Keratinocyte (primary cell): ENCODE measurements around the gene CENPF. TPM values are rescaled to one million over a fixed set of nuclear protein-coding genes. Genes with fewer than 3 reads are reported as not detected.
A peak's percentile ranks its signal among the peaks of the same experiment; 100 is the strongest.

ENCODE experiments used
- DNase-seq: peaks from one replicate; pipeline ENCODE4 v3.0.0-alpha.2; 2011; ENCODE audit warnings: low read depth, missing footprints, low spot score
- FAIRE-seq: peaks from 2 replicates; lab custom pipeline; 2011; peaks lifted over from hg19 to GRCh38; lab: Jason Lieb, UNC
- H2AFZ ChIP-seq: 2 replicates; pipeline ENCODE4 v1.6.0; 2012; ENCODE audit warnings: low read length, control low read depth, inconsistent platforms; ENCODE audit not compliant: control insufficient read depth
- H3K27ac ChIP-seq: 2 replicates; pipeline ENCODE4 v1.5.1; 2011; ENCODE audit warnings: low read length; ENCODE audit not compliant: control insufficient read depth, insufficient read depth
- H3K27me3 ChIP-seq: 3 replicates; pipeline ENCODE4 v1.6.0; 2011; ENCODE audit warnings: low read length; ENCODE audit not compliant: control insufficient read depth, insufficient read depth; ENCODE audit errors: extremely low read depth
- H3K36me3 ChIP-seq, 2 experiments: 2 replicates in 1 of 2; 3 replicates in 1 of 2; pipeline ENCODE4 v1.5.1; 2011; ENCODE audit warnings: low read length in 2 of 2, mild to moderate bottlenecking in 1 of 2; ENCODE audit not compliant: control insufficient read depth in 2 of 2, insufficient read depth in 2 of 2; ENCODE audit errors: extremely low read depth in 1 of 2
- H3K4me1 ChIP-seq: 3 replicates; pipeline ENCODE4 v1.5.1; 2011; ENCODE audit warnings: low read length; ENCODE audit not compliant: control insufficient read depth, insufficient read depth; ENCODE audit errors: extremely low read depth
- H3K4me2 ChIP-seq: 3 replicates; pipeline ENCODE4 v1.6.0; 2011; ENCODE audit warnings: low read depth, low read length; ENCODE audit not compliant: control insufficient read depth, insufficient read depth; ENCODE audit errors: extremely low read depth
- H3K4me3 ChIP-seq, 3 experiments: fragments of 200-600 bp in 1 of 3; sonication (generic) in 1 of 3; 2 replicates in 2 of 3; 3 replicates in 1 of 3; pipeline ENCODE4 v1.5.1; 2011 to 2016; ENCODE audit warnings: low read length in 3 of 3, mild to moderate bottlenecking in 3 of 3, control low read depth in 2 of 3, inconsistent platforms in 1 of 3, low read depth in 1 of 3, mixed read lengths in 1 of 3, mixed run types in 1 of 3, moderate library complexity in 1 of 3; ENCODE audit not compliant: control insufficient read depth in 2 of 3, insufficient read depth in 2 of 3; ENCODE audit errors: extremely low read depth in 1 of 3
- H3K79me2 ChIP-seq: 2 replicates; pipeline ENCODE4 v1.6.0; 2012; ENCODE audit warnings: low read length; ENCODE audit not compliant: control insufficient read depth, insufficient read depth
- H3K9ac ChIP-seq: 3 replicates; pipeline ENCODE4 v1.6.0; 2011; ENCODE audit warnings: low read length; ENCODE audit not compliant: control insufficient read depth, insufficient read depth; ENCODE audit errors: extremely low read depth
- H3K9me1 ChIP-seq: 3 replicates; pipeline ENCODE4 v1.6.0; 2011; ENCODE audit warnings: low read length; ENCODE audit not compliant: control insufficient read depth, insufficient read depth; ENCODE audit errors: extremely low read depth
- H3K9me3 ChIP-seq: 2 replicates; pipeline ENCODE4 v1.5.1; 2012; ENCODE audit warnings: low read depth, low read length; ENCODE audit not compliant: control insufficient read depth
- H4K20me1 ChIP-seq: 3 replicates; pipeline ENCODE4 v1.6.0; 2011; ENCODE audit warnings: low read length; ENCODE audit not compliant: control insufficient read depth, insufficient read depth; ENCODE audit errors: extremely low read depth
- EZH2 ChIP-seq: IDR thresholded peaks from one replicate; pipeline ENCODE4 v1.6.1; 2012; ENCODE audit warnings: inconsistent platforms, mild to moderate bottlenecking, low read length, moderate library complexity
- dilution Hi-C: fragments of 300-500 bp; cut with MboI; formaldehyde crosslinking; loops from one replicate; pipeline ENCODE4 v1.7.0; 2020; ENCODE audit warnings: low sequenced_read_pairs; ENCODE audit not compliant: extremely low pct_ligation_motif_present
- polyA plus RNA-seq, 5 experiments: library from polyadenylated mRNA; depleted of rRNA in 3 of 5; stranded (reverse) in 3 of 5; stranded (forward) in 1 of 5; unstranded in 1 of 5; fragments of >200 nt; gene quantifications; 1 replicate in 1 of 5; 2 replicates in 3 of 5; 3 replicates in 1 of 5; pipeline versions ENCODE4 v1.2.1 to v1.2.3, GENCODE V29; 2011 to 2012; ENCODE audit warnings: missing spikeins in 2 of 5, low read depth in 1 of 5, low replicate concordance in 1 of 5
- TF ChIP-seq, protein P1 (sequence below), 3 experiments: IDR thresholded peaks in 1 of 3; conservative IDR thresholded peaks in 1 of 3; optimal IDR thresholded peaks in 1 of 3; 2 replicates in 2 of 3; 3 replicates in 1 of 3; pipeline versions ENCODE3 to v1.5.1; 2011; ENCODE audit warnings: low read length in 3 of 3, mild to moderate bottlenecking in 3 of 3, moderate library complexity in 2 of 3, control low read depth in 1 of 3, inconsistent platforms in 1 of 3; ENCODE audit not compliant: insufficient read depth in 2 of 3; ENCODE audit errors: extremely low read depth in 1 of 3

CENPF gene
- polyA plus RNA-seq, 1 donor (not counting 4 experiments of a cell fraction or from before 2014, with no cell fraction given), result 14.4 TPM

DNA sequence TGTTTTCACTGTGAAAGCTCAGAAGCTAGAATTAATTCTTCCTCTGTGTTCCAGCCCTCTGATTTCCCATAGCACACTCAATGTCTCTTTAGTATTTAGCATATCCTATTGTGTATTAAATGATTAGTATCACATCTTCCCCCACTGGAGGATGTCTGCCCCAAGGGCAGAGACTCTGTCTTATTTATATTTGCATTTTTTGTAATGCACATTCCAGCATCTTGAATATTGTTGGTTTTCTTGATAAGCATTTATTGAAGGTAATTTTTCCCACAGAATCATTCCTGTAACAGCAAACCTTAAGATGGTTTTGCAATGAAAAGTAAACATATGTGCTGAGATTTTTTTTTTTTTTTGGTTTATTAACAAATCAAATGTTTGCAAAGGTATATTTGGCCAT, 34.1 kb downstream of the CENPF start:
- no peak overlapping the region for H3K9ac ChIP-seq
- H3K9me3 ChIP-seq, result no peaks in the 10 kb centered on the region
- dilution Hi-C loops, result no loop called here
- no peaks in the 10 kb centered on the region for H3K9me1 ChIP-seq
- no peaks in the 10 kb centered on the region for H3K79me2 ChIP-seq
- H4K20me1 ChIP-seq, result no peaks in the 10 kb centered on the region
- no peak for DNase-seq
- no peak overlapping the region for H3K4me3 ChIP-seq
- H3K27ac ChIP-seq, result no peak overlapping the region
- H3K36me3 ChIP-seq, result peaks cover 0 to 25% of the 10 kb centered on the region in 2 experiments
- TF ChIP-seq, protein P1, sequence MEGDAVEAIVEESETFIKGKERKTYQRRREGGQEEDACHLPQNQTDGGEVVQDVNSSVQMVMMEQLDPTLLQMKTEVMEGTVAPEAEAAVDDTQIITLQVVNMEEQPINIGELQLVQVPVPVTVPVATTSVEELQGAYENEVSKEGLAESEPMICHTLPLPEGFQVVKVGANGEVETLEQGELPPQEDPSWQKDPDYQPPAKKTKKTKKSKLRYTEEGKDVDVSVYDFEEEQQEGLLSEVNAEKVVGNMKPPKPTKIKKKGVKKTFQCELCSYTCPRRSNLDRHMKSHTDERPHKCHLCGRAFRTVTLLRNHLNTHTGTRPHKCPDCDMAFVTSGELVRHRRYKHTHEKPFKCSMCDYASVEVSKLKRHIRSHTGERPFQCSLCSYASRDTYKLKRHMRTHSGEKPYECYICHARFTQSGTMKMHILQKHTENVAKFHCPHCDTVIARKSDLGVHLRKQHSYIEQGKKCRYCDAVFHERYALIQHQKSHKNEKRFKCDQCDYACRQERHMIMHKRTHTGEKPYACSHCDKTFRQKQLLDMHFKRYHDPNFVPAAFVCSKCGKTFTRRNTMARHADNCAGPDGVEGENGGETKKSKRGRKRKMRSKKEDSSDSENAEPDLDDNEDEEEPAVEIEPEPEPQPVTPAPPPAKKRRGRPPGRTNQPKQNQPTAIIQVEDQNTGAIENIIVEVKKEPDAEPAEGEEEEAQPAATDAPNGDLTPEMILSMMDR (optimal IDR thresholded peaks at IDR 0.05 in 1 of 3, IDR thresholded peaks at IDR 0.05 in 1 of 3, conservative IDR thresholded peaks at IDR 0.05 in 1 of 3; ENCODE audit: extremely low read depth in 1 of 3, insufficient read depth in 2 of 3, low read length in 3 of 3), result no peak
- FAIRE-seq, result no peak
- H3K4me1 ChIP-seq, result no peaks in the 10 kb centered on the region
- H3K4me2 ChIP-seq, result no peak overlapping the region
- no peak overlapping the region for H2AFZ ChIP-seq
- no peaks in the 10 kb centered on the region for H3K27me3 ChIP-seq

DNA sequence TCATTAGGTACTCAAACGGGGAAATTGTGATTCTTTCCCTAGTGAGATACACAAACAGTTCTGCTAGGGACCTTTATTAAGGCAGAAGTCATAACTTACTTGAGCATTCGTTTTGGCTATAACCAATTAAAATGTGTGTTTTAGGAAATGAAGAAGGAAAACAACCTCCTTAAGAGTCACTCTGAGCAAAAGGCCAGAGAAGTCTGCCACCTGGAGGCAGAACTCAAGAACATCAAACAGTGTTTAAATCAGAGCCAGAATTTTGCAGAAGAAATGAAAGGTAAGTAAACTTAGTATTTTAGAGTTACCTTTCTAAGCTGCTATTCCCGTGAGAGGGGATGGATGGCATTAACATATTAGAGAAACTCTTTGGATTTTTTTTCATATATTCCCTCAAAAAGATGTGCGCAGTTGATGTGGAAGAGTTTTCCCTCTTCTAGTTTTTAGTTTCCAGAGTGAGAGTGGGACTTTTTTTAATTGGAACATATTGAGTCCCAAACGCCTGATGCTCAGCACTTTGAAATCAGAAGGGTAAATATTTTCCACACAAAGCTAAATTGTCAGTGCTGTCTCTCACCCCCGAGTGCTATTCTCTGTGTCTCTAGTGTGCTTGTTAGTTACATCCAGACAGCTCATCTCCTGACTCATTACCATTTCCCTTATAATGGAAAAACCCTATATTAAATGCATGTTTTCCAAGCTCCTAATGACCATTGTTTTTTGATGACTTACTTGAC, 34.9 kb downstream of the CENPF start:
- peaks cover 0 to 25% of the 10 kb centered on the region in 2 experiments for H3K36me3 ChIP-seq

More for the DNA sequence above, 34.9 kb downstream of the CENPF start:
- Histone ChIP-seq H3K27ac (no peak overlapping the region), H4K20me1 (no peaks in the 10 kb centered on the region), H3K79me2 (no peaks in the 10 kb centered on the region), H2AFZ (no peak overlapping the region), H3K4me3 (no peak overlapping the region), H3K9ac (no peak overlapping the region), H3K9me1 (no peaks in the 10 kb centered on the region), H3K4me2 (no peak overlapping the region), H3K27me3 (no peaks in the 10 kb centered on the region), H3K9me3 (no peaks in the 10 kb centered on the region), H3K4me1 (no peaks in the 10 kb centered on the region)
- no peak for DNase-seq
- TF ChIP-seq, protein P1 (optimal IDR thresholded peaks at IDR 0.05 in 1 of 3, IDR thresholded peaks at IDR 0.05 in 1 of 3, conservative IDR thresholded peaks at IDR 0.05 in 1 of 3; ENCODE audit: extremely low read depth in 1 of 3, insufficient read depth in 2 of 3, low read length in 3 of 3), result peak; percentile 38 to 72 (median 56)
- TF ChIP-seq EZH2, result no peak
- dilution Hi-C loops, result no loop called here
- peak; percentile 73 for FAIRE-seq
